GM12892 (cell line): Measurements from ENCODE around the gene TEX2.

Experiments used
- POLR2A ChIP-seq: IDR thresholded peaks from 2 replicates; pipeline ENCODE4 v1.6.1; 2011; ENCODE audit warnings: low read depth, low read length, control low read depth
- POLR2AphosphoS5 ChIP-seq: IDR thresholded peaks from 2 replicates; pipeline ENCODE4 v1.6.1; 2011; ENCODE audit warnings: low read depth, low read length, control low read depth
- TAF1 ChIP-seq: IDR thresholded peaks from 2 replicates; pipeline ENCODE4 v1.6.1; 2011; ENCODE audit warnings: low read depth, mild to moderate bottlenecking, control low read depth, low read length, borderline replicate concordance

DNA sequence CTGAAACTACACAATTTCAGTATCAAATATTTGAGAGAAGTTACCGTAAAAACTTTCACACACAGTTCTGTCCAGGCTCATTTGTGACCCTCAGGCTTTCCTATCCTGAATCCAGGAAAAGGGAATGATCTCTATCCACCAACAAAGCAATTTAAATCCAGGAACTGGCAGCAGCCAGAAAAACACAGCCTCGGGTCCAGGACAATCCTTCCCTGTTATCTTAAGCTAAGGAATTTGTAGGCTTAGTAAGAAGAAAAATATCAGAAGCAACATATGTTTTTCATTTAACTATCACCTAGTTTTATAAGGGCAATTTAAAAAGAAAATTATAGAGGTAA lies 47.1 kb downstream of the TEX2 start:
- no peak for TF ChIP-seq TAF1
- TF ChIP-seq POLR2A = no peak
- no peak for TF ChIP-seq POLR2AphosphoS5
